Measurements from ENCODE around the gene RPSA.
"Not testable (repeated sequence)": the region's sequence is repeated elsewhere in the genome, so short reads cannot be mapped to it uniquely, and the experiment has no call there.

The RPSA gene

GRCh38 chr3:39390181-39390580, 16.3 kb upstream of the RPSA start:
- no peak for DNase-seq

- no peak for DNase-seq
Measured at GRCh38 chr3:39396690-39397089, 9.8 kb upstream of the RPSA start.

- DNase-seq = no peak
Measured at GRCh38 chr3:39398700-39399099, 7.8 kb upstream of the RPSA start.

GRCh38 chr3:39401983-39402382, 4.5 kb upstream of the RPSA start:
- no peak for DNase-seq

GRCh38 chr3:39404943-39405686, 1.4 kb upstream of the RPSA start:
- no peak for DNase-seq

GRCh38 chr3:39405687-39406367, 693 bp upstream of the RPSA start:
- no peak for DNase-seq

GRCh38 chr3:39407259-39407629, 724 bp downstream of the RPSA start:
- DNase-seq = no peak

GRCh38 chr3:39407773-39408492, 1.4 kb downstream of the RPSA start:
- no peak for DNase-seq

- DNase-seq = no peak
Measured at GRCh38 chr3:39408493-39409372, 2.2 kb downstream of the RPSA start.

- DNase-seq = no peak
Measured at GRCh38 chr3:39409514-39410136, 3.1 kb downstream of the RPSA start.

- DNase-seq = no peak
Measured at GRCh38 chr3:39410893-39411292, 4.4 kb downstream of the RPSA start.

GRCh38 chr3:39412668-39413260, 6.2 kb downstream of the RPSA start:
- DNase-seq = no peak

- no peak for DNase-seq
Measured at GRCh38 chr3:39413691-39414420, 7.3 kb downstream of the RPSA start.

GRCh38 chr3:39414421-39414907, 7.9 kb downstream of the RPSA start:
- DNase-seq = no peak

GRCh38 chr3:39415302-39415701, 8.8 kb downstream of the RPSA start:
- DNase-seq = not testable (repeated sequence)

- DNase-seq = no peak
Measured at GRCh38 chr3:39415983-39416382, 9.5 kb downstream of the RPSA start.

- not testable (repeated sequence) for DNase-seq
Measured at GRCh38 chr3:39416998-39417397, 10.5 kb downstream of the RPSA start.

GRCh38 chr3:39418556-39419225, 12.2 kb downstream of the RPSA start:
- DNase-seq = not testable (repeated sequence)

GRCh38 chr3:39419742-39420315, 13.3 kb downstream of the RPSA start:
- no peak for DNase-seq

- DNase-seq = no peak
Measured at GRCh38 chr3:39420543-39420942, 14.0 kb downstream of the RPSA start.

Data from NCI-H446 treated with DMSO at 0.1 percent for 48 hours (cell line).